Activated CD4-positive, alpha-beta T cell treated with anti-CD3 and anti-CD28 coated beads, Interleukin-2, amount 50 U/mL, for 1 hour (primary cell): ENCODE data around the gene CELA1.
"Not testable (repeated sequence)": the region's sequence is repeated elsewhere in the genome, so short reads cannot be mapped to it uniquely, and the experiment has no call there.

Experiments used
- DNase-seq: peaks from one replicate; pipeline ENCODE4 v3.0.0-alpha.2; 2020

The CELA1 gene

DNA sequence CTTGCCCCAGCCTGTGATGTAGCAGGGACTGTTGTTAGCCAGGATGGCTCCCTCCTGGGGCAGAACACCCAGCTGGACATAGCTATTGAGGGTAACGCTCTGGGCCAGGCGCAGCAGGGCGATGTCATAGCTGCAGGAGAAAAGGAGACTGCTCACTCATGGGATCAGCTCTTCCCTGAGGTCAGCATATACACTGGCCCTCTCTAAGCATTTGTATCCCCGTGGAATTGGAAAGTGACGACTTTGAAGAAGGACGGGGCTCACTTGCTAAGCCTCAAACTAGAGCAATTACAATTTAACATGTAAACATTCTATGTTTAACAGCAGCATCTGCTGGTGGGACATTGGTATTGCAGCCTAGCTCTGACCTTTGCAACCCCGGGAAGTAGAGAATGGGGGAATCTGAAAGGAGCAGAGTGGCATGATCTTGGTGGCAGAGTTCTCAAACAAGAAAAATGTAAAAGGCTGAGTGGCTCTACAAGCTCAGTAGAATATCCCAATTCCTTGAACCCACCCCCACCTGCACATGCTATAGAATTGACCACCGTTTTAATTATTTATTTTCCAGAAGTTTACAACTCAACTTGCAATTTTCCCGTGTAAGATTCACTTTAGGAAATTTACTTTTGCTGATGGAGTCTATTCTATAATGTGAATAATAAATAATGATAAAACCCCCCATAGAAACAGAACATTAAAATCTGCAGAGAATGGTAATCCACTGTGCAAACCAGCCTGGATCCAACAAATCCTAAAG is 5.0 kb downstream of the CELA1 start:
- peak; percentile 68 for DNase-seq

DNA sequence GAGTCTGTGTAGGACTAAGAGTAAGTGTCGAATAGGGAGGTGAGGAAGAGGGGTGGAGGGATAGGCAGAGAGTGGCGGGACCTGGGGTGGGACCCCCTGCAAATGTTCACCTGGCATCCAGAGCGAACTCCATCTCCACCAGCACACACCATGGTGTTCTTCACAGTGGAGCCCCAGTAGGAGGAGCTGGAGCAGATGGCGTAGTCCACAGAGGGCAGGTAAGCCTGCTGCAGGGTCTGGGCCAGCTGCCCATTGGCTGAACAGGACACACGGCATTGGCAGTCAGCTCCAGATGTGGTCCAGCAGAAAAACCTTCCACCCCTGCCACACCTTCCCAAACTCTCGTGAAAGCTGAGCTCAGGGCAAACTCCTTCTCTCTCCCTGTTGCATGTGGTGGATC is 6.7 kb downstream of the CELA1 start:
- no peak for DNase-seq

GRCh38 chr12:51337336-51337735 is 9.1 kb downstream of the CELA1 start:
- DNase-seq = not testable (repeated sequence)

GRCh38 chr12:51335931-51336330 is 10.5 kb downstream of the CELA1 start:
- no peak for DNase-seq

DNA sequence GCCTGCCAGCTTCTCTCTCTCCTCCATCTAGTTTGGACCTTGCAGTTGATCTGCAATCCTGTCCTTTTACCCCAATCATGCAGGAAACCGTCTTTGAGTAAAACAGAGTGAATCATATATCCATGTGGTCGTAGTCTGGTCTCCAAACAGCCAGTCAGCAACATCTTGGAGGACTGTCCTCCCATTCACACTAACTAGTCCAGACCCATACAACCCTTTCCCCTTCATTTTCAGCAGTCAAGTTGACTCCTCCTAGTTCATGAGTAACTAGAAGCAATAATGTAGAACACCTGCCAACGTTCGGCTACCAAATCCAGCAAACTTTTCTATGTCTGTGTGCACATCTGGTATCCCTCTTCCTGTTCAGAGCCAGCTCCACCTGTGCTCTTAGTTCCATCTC is 11.7 kb downstream of the CELA1 start:
- no peak for DNase-seq

DNA sequence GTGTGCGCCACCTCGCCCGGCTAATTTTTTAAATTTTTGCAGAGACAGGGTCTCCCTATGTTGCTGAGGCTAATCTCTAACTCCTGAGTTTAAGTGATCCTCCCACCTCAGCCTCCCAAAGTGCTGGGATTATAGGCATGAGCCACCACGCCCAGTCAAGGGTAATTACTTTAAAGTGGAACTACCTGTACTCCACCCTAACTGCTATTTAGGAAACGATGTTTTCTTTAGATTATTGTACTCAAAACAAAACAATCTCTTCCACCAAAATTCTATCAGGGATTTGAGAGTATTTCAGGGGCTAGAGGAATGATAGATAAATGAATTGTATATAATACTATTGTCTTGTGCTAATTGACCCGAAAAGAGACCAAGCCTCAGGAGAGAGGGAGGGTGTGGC is 12.9 kb downstream of the CELA1 start:
- no peak for DNase-seq

GRCh38 chr12:51330186-51330585 is 16.3 kb downstream of the CELA1 start:
- DNase-seq = no peak

GRCh38 chr12:51329742-51330141 is 16.7 kb downstream of the CELA1 start:
- no peak for DNase-seq

GRCh38 chr12:51328587-51328986 is 17.9 kb downstream of the CELA1 start:
- DNase-seq = no peak

DNA sequence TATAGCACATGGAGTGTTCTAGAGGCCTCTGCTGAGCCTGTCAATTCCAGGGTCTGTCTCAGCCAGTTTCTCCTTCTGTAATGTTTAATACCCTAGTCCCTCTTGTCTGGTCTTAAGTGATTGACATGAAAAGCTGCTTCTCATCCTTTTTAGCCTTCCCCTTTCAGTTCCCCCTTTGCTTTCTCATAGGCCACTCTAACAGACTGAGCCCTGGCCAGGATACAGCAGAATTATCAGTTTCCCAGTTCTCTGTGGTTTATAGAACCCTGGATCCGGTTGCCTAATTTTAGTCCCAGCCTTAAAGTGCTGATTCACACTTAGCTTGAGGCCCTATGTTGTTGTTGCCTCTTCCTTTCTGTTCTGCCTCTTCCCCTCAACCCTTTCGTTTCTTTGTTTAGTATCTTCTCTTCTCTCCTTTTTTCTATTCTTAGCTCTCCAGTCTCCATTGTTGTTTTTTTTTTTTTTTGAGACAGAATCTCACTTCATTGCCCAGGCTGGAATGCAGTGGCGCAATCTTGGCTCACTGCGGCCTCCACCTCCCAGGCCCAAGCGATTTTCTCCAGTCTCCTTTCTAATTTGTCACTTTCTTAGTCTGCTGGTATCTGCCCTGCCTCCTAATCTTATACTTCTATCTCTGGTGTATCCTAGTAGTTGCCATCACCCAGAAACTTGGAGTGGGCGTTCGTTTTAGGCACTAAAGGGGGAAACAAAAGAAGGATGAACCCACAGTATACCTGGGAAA is 19.6 kb downstream of the CELA1 start:
- no peak for DNase-seq

GRCh38 chr12:51324953-51325352 is 21.5 kb downstream of the CELA1 start:
- DNase-seq = no peak

GRCh38 chr12:51323966-51324895 is 22.2 kb downstream of the CELA1 start, which contains the start of gene BIN2:
Gene BIN2, minus strand, starts transcription at chr12:51324174. Its CDS starts 72 bp downstream, at chr12:51324102.
- peak; percentile 53 for DNase-seq

DNA sequence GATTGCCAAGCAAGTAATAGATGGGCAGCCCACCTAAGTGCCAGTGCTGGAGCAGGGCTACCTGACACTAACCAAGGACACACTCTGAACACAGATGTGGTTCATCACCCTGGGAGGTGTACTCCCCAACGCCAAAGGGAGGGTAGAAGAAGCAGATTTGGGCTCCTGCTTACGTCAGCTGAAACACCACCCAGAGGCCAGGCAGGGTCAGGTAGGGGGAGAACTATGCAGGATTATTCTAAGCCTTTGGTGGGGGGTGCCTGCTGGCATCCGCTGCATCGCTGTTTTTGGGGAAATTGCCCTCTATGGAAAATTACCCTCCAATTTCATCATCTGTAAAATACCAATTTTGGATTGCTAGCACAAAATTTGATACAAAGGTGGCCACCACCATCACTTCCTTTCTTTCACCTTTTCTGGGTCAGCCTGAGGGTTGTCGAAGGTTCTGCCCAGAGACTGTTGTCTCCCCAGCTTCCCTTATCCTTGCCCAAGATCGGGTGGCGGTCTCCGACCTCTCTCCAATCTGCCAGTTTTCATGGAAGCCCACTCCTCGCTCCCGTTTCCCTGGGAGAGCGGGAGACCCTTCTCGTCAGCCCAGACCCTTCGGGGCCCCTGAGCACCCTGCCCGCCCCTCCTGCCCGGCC is 23.0 kb downstream of the CELA1 start:
- DNase-seq = peak; percentile 58

DNA sequence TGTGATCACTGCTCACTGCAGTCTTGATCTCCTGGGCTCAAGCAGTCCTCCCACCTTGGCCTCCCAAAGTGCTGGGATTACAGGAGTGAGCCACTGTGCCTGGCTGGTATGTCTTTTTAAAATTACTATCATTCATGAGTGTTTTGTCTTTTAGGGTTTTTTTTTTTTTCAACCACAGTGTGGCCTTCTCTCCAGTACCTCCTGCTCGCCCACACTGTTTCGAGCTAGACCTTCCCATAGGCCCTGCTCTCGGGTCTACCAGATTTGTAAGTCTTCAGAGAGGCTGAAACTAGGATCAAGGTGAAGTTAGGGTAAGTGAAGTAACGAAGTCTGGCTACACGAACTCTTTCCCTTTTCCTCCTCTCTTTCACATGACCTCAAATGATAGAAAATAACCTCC is 24.0 kb downstream of the CELA1 start:
- DNase-seq = no peak

- no peak for DNase-seq
These were observed 24.6 kb downstream of the CELA1 start for GRCh38 chr12:51321882-51322281.

- DNase-seq = no peak
These were observed 25.7 kb downstream of the CELA1 start for GRCh38 chr12:51320695-51321320.

- no peak for DNase-seq
These were observed 26.2 kb downstream of the CELA1 start for GRCh38 chr12:51320311-51320694.

- DNase-seq = peak; percentile 38
These were observed 27.5 kb downstream of the CELA1 start for GRCh38 chr12:51318846-51319599.

DNA sequence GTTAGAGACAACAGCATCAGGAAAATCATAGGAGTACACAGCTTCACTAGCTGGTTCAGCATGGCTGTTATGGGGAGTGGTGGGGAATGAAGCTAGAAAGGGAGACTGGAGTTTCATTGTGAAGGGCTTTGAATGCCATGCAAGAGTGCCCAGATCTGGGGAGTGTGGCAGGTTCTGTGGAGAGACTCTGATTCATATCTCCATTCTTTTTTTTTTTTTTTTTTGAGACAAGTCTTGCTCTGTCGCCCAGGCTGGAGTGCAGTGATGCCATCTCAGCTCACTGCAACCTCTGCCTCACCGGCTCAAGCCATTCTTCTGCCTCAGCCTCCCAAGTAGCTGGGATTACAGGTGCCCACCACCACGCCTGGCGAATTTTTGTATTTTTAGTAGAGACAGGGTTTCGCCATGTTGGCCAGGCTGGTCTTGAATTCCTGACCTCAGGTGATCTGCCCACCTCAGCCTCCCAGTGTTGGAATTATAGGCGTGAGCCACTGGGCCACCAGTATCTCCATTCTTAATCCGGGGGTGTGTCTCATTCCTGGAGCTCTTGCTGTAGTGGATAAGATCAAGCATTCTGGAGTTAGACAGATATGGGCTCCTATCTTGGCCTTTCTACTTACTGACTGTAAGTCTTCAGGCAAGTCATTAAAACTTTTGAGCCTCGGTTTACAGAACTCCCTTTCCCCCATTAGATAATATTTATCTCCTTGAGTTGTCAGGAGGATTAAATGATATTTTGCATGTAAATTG is 28.2 kb downstream of the CELA1 start:
- DNase-seq = not testable (repeated sequence)

GRCh38 chr12:51311389-51311788 is 35.1 kb downstream of the CELA1 start:
- no peak for DNase-seq
